HepG2 (cell line): ENCODE measurements around the gene KDR. TPM values are rescaled to one million over a fixed set of nuclear protein-coding genes. Genes with fewer than 3 reads are reported as not detected.

Experiments
- ATAC-seq: fragments of 200-7000 bp; cut with Tn5 transposase; 3 replicates; pipeline ENCODE4 v1.9.1; 2020; ENCODE audit warnings: mild to moderate bottlenecking, moderate library complexity
- BruUV-seq: library from RNA; stranded (reverse); fragments of 400-500 nt; replicated peaks from 2 replicates; lab custom pipeline; 2021; lab: Mats Ljungman, UMichigan
- CTCF ChIA-PET: fragments of 300-600 bp; formaldehyde crosslinking; extraction: SDS; loops from one replicate; lab custom pipeline; 2021; ENCODE audit warnings: low total read pairs, inconsistent platforms, low intra/inter-chr PET ratio; lab: Yijun Ruan, JAX
- POLR2A ChIA-PET: fragments of 350-600 bp; sonication (Branson Sonifier 250); formaldehyde crosslinking; loops from one replicate; lab custom pipeline; 2020; ENCODE audit warnings: antibody characterized with exemption, inconsistent platforms; lab: Yijun Ruan, JAX
- DNase-seq: peaks from one replicate; pipeline ENCODE4 v3.0.0-alpha.2; 2015; ENCODE audit warnings: low spot score
- FAIRE-seq: peaks from 3 replicates; lab custom pipeline; 2011; peaks lifted over from hg19 to GRCh38; lab: Jason Lieb, UNC
- H2AFZ ChIP-seq: one replicate; pipeline ENCODE4 v1.6.1; 2011; ENCODE audit warnings: low read length, inconsistent platforms
- H3K27ac ChIP-seq: fragments of 300-600 bp; 3 replicates; pipeline ENCODE4 v1.8.0; 2011; ENCODE audit warnings: mixed run types, mild to moderate bottlenecking, mixed read lengths, low read length, inconsistent platforms; ENCODE audit not compliant: insufficient read depth; ENCODE audit errors: extremely low read length
- H3K27me3 ChIP-seq, 2 experiments: fragments of 200-600 bp in 1 of 2; 2 replicates in 1 of 2; 3 replicates in 1 of 2; pipeline versions ENCODE4 v1.6.0 to v1.8.0; 2011; ENCODE audit warnings: low read length in 2 of 2, mild to moderate bottlenecking in 2 of 2, moderate library complexity in 2 of 2, inconsistent platforms in 1 of 2; ENCODE audit not compliant: insufficient read depth in 2 of 2, control insufficient read depth in 1 of 2
- H3K36me3 ChIP-seq, 2 experiments: fragments of 200-600 bp in 1 of 2; replicated peaks in 1 of 2; 2 replicates in 1 of 2; 3 replicates in 1 of 2; pipeline versions ENCODE4 v1.5.1 to v1.8.0; 2011; ENCODE audit warnings: low read length in 2 of 2, inconsistent platforms in 1 of 2; ENCODE audit not compliant: insufficient read depth in 2 of 2, control insufficient read depth in 1 of 2
- H3K4me1 ChIP-seq: 2 replicates; pipeline ENCODE4 v1.5.1; 2012; ENCODE audit warnings: low read length, inconsistent platforms; ENCODE audit not compliant: insufficient read depth
- H3K4me2 ChIP-seq: 2 replicates; pipeline ENCODE4 v1.6.0; 2011; ENCODE audit warnings: low read depth, low read length, inconsistent platforms
- H3K4me3 ChIP-seq, 3 experiments: fragments of 200-600 bp in 1 of 3; sonication (generic), shearing (Covaris generic) in 1 of 3; replicated peaks in 1 of 3; 2 replicates each; pipeline ENCODE4 v1.5.1; 2011 to 2016; ENCODE audit warnings: low read length in 3 of 3, inconsistent platforms in 2 of 3, low read depth in 2 of 3, mild to moderate bottlenecking in 2 of 3, control low read depth in 1 of 3, mixed read lengths in 1 of 3; ENCODE audit not compliant: insufficient read depth in 1 of 3
- H3K79me2 ChIP-seq: one replicate; pipeline ENCODE4 v1.6.1; 2011; ENCODE audit warnings: low read length, inconsistent platforms; ENCODE audit not compliant: insufficient read depth
- H3K9ac ChIP-seq: 2 replicates; pipeline ENCODE4 v1.6.0; 2011; ENCODE audit warnings: mild to moderate bottlenecking, low read depth, low read length, inconsistent platforms; ENCODE audit not compliant: insufficient read depth
- H3K9me3 ChIP-seq: 2 replicates; pipeline ENCODE4 v1.5.1; 2012; ENCODE audit warnings: mild to moderate bottlenecking, low read length
- H4K20me1 ChIP-seq: 2 replicates; pipeline ENCODE4 v1.6.0; 2011; ENCODE audit warnings: inconsistent platforms, mild to moderate bottlenecking, low read length, moderate library complexity; ENCODE audit not compliant: insufficient read depth
- HIC2 ChIP-seq: sonication (generic); formaldehyde crosslinking; IDR thresholded peaks from 2 replicates; pipeline ENCODE4 v1.9.0; 2022; ENCODE audit warnings: low read depth, missing genetic modification reagents
- KDM6A ChIP-seq: IDR thresholded peaks from 2 replicates; pipeline ENCODE4 v1.6.1; 2016; ENCODE audit warnings: low read depth
- MXI1 ChIP-seq: IDR thresholded peaks from 3 replicates; pipeline ENCODE4 v1.6.1; 2012; ENCODE audit warnings: low read depth, low read length, inconsistent platforms, borderline replicate concordance
- MYNN ChIP-seq: sonication (generic); formaldehyde crosslinking; IDR thresholded peaks from 2 replicates; pipeline ENCODE4 v1.4.0; 2020; ENCODE audit warnings: mild to moderate bottlenecking, low read depth, missing genetic modification reagents
- NCOA2 ChIP-seq: sonication (generic); formaldehyde crosslinking; IDR thresholded peaks from 2 replicates; pipeline ENCODE4 v1.8.0; 2022; ENCODE audit warnings: inconsistent platforms
- SALL1 ChIP-seq: sonication (generic); formaldehyde crosslinking; IDR thresholded peaks from 2 replicates; pipeline ENCODE4 v1.8.0; 2022; ENCODE audit warnings: mild to moderate bottlenecking, missing genetic modification reagents
- SMAD1 ChIP-seq: sonication (generic); formaldehyde crosslinking; IDR thresholded peaks from 2 replicates; pipeline ENCODE4 v1.4.0; 2020; ENCODE audit warnings: missing genetic modification reagents, low read depth, mild to moderate bottlenecking, borderline replicate concordance
- SOX6 ChIP-seq, 2 experiments: fragments of 450-650 bp in 1 of 2; sonication (generic) in 1 of 2; formaldehyde crosslinking in 1 of 2; IDR thresholded peaks; 2 replicates each; pipeline versions ENCODE4 v1.4.0 to v1.6.1; 2017 to 2020; ENCODE audit warnings: antibody characterized with exemption in 1 of 2, mild to moderate bottlenecking in 1 of 2, missing genetic modification reagents in 1 of 2
- SP1 ChIP-seq, 2 experiments: fragments of 450-650 bp in 1 of 2; sonication (generic) in 1 of 2; formaldehyde crosslinking in 1 of 2; IDR thresholded peaks; 2 replicates each; pipeline versions ENCODE4 v1.4.0 to v1.6.1; 2016 to 2020; ENCODE audit warnings: missing genetic modification reagents in 1 of 2
- SP5 ChIP-seq: IDR thresholded peaks from 2 replicates; pipeline ENCODE4 v1.6.1; 2016; ENCODE audit warnings: low read depth, borderline replicate concordance
- TERF1 ChIP-seq: sonication (generic); formaldehyde crosslinking; IDR thresholded peaks from 2 replicates; pipeline ENCODE4 v1.8.0; 2022; ENCODE audit warnings: mild to moderate bottlenecking, missing genetic modification reagents, moderate library complexity
- ZIK1 ChIP-seq: sonication (generic); formaldehyde crosslinking; IDR thresholded peaks from 2 replicates; pipeline ENCODE4 v1.5.0; 2020; ENCODE audit warnings: mild to moderate bottlenecking, low read depth, missing genetic modification reagents, borderline replicate concordance
- ZNF10 ChIP-seq: sonication (generic); formaldehyde crosslinking; IDR thresholded peaks from 2 replicates; pipeline ENCODE4 v1.4.0; 2020; ENCODE audit warnings: mild to moderate bottlenecking, low read depth, missing genetic modification reagents, borderline replicate concordance
- ZNF24 ChIP-seq: fragments of 450-650 bp; IDR thresholded peaks from 2 replicates; pipeline ENCODE4 v1.6.1; 2017; ENCODE audit warnings: antibody characterized with exemption, mild to moderate bottlenecking
- ZNF432 ChIP-seq: sonication (generic); formaldehyde crosslinking; IDR thresholded peaks from 2 replicates; pipeline ENCODE4 v1.5.0; 2020; ENCODE audit warnings: missing genetic modification reagents, mild to moderate bottlenecking, borderline replicate concordance
- ZNF557 ChIP-seq: sonication (generic); formaldehyde crosslinking; IDR thresholded peaks from 2 replicates; pipeline ENCODE4 v1.4.0; 2020; ENCODE audit warnings: missing genetic modification reagents
- ZNF576 ChIP-seq: sonication (generic); formaldehyde crosslinking; IDR thresholded peaks from 2 replicates; pipeline ENCODE4 v1.4.0; 2020; ENCODE audit warnings: mild to moderate bottlenecking, missing genetic modification reagents
- ZSCAN5A ChIP-seq: sonication (generic); formaldehyde crosslinking; IDR thresholded peaks from 2 replicates; pipeline ENCODE4 v1.8.0; 2022; ENCODE audit warnings: mild to moderate bottlenecking, missing genetic modification reagents, borderline replicate concordance
- WGBS: methylation state at CpG from one replicate; pipeline ENCODE4 v1.1.6; 2017; ENCODE audit warnings: low lambda C conversion rate; 5-methylcytosine and 5-hydroxymethylcytosine counted together
- in situ Hi-C: cut with HindIII; loops from 2 replicates; pipeline ENCODE4 v1.10.0; 2017; ENCODE audit warnings: low pct_unique_long_range_greater_than_20kb; ENCODE audit not compliant: extremely low pct_ligation_motif_present
- intact Hi-C: fragments of 100-400 bp; cut with micrococcal nuclease; formaldehyde crosslinking; loops from one replicate; pipeline ENCODE4 v1.10.0; 2022; ENCODE audit not compliant: unreplicated experiment
- polyA plus RNA-seq, 8 experiments: library from polyadenylated mRNA; depleted of rRNA in 3 of 8; stranded (reverse) in 7 of 8; unstranded in 1 of 8; fragments of >200 nt; fragmentation: Illumina TruSeq in 4 of 8; extraction: Trizol in 4 of 8; gene quantifications; 2 replicates each; pipeline versions ENCODE4 v1.2.1 to v1.2.3, GENCODE V29; 2011 to 2016; ENCODE audit warnings: low read depth in 4 of 8, missing spikeins in 1 of 8, mixed read lengths in 1 of 8; ENCODE audit not compliant: insufficient read depth in 1 of 8
- total RNA-seq, 5 experiments: library from RNA; depleted of rRNA; stranded (reverse); fragments of >200 nt; fragmentation: Illumina TruSeq; extraction: Trizol; gene quantifications; 2 replicates each; pipeline ENCODE4 v1.2.3, GENCODE V29; 2016; ENCODE audit warnings: low read depth in 1 of 5

KDR gene
- total and polyA plus RNA-seq, 2 of the 13 experiments (the other 11 are each of a cell fraction or from before 2014, with no cell fraction given) = not detected

- FAIRE-seq (no peak), ATAC-seq (no peak), DNase-seq (no peak)
- H3K4me1 ChIP-seq = no peaks in the 10 kb centered on the region
- in situ Hi-C loops = no loop called here
- H3K27ac ChIP-seq = no peak overlapping the region
- H3K9ac ChIP-seq = no peak overlapping the region
- no peak overlapping the region for H2AFZ ChIP-seq
- H3K4me2 ChIP-seq = no peak overlapping the region
- no peak overlapping the region for H3K4me3 ChIP-seq
- no peaks in the 10 kb centered on the region for H3K36me3 ChIP-seq
- WGBS = 7% methylated on average over 4 of the region's 5 CpGs
- 0 out of 5 replicates have a peak, but pooled peaks cover 0 to 1% of the 10 kb centered on the region in 2 experiments for H3K27me3 ChIP-seq
- intact Hi-C loops = no loop called here
- TF ChIP-seq SP5 (CRISPR knock-in tag) (no peak), ZNF10 (CRISPR knock-in tag) (no peak), SALL1 (no peak), SMAD1 (CRISPR knock-in tag) (no peak), NCOA2 (no peak), SOX6 (IDR thresholded peaks at IDR 0.05) (no peak), SOX6 (CRISPR knock-in tag; IDR thresholded peaks at IDR 0.05) (no peak), ZNF576 (CRISPR knock-in tag) (no peak), ZIK1 (CRISPR knock-in tag) (no peak), ZSCAN5A (CRISPR knock-in tag) (no peak), KDM6A (no peak), ZNF557 (no peak), HIC2 (CRISPR knock-in tag) (no peak), MXI1 (no peak), SP1 (IDR thresholded peaks at IDR 0.05) (no peak), SP1 (CRISPR knock-in tag; IDR thresholded peaks at IDR 0.05) (no peak), ZNF24 (no peak), ZNF432 (no peak), MYNN (CRISPR knock-in tag) (no peak), TERF1 (no peak)
- H4K20me1 ChIP-seq = no peaks in the 10 kb centered on the region
- BruUV-seq = no TSS peak
- no peaks in the 10 kb centered on the region for H3K79me2 ChIP-seq
- H3K9me3 ChIP-seq = no peaks in the 10 kb centered on the region
- ChIA-PET POLR2A (no interaction called here), CTCF (no interaction called here)
Measured at GRCh38 chr4:55029821-55030503, 95.4 kb downstream of the KDR start.
